ENCODE measurements around the gene PDZD11. TPM values are rescaled to one million over a fixed set of nuclear protein-coding genes. Genes with fewer than 3 reads are reported as not detected.
"Not testable (repeated sequence)": the region's sequence is repeated elsewhere in the genome, so short reads cannot be mapped to it uniquely, and the experiment has no call there.

The PDZD11 gene
- total RNA-seq, 2 experiments from 2014 or later: 23.3 to 27.4 TPM

DNA sequence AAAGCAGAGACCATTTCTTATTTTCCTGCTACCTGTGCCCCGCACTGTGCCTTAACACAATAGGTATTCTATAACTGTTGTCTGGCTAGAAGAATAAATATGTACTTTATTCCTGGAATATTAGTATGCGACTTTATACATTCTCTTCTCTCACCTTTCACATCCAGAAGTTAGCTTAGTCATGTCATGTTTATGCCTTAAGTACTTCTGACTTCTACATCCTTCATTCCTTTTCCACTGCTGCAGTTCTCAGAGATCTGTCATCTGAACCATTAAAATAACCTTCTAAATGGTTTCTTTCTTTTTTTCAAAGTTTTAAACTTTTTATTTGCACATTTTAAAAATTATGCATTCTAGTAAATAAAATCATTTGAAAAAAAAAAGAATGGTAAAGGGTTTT lies 34.6 kb upstream of the PDZD11 start:
- POLR2A ChIA-PET: no interaction called here

DNA sequence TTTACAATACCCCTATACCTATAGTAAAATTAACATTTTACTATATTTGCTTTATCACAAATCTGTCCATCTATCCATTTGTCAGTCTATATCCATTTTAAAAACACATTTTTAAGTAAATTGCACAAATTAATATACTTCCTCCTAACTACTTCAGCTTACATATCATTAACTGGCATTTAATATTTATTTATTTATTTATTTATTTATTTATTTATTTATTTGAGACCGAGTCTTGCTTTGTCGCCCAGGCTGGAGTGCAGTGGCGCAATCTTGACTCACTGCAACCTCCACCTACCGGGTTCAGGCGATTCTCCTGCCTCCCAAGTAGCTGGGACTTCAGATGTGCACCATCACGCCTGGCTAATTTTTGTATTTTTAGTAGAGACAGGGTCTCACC lies 33.9 kb upstream of the PDZD11 start:
- POLR2A ChIA-PET; H3K4me1 ChIP-seq (ENCODE audit: insufficient read depth, low read length, poor library complexity, severe bottlenecking); H2AFZ ChIP-seq (ENCODE audit: low read length); BruUV-seq (replicated peaks); H3K9me2 ChIP-seq (ENCODE audit: insufficient read depth, low read length); H3K27ac ChIP-seq (ENCODE audit: low read depth, low read length, poor library complexity, severe bottlenecking); H3K9me3 ChIP-seq (ENCODE audit: low read length); H4K20me1 ChIP-seq (ENCODE audit: insufficient read depth, low read length); DNase-seq (ENCODE audit: low spot score); CTCF ChIA-PET (ENCODE audit: unreplicated experiment); intact Hi-C loops (cut with micrococcal nuclease; ENCODE audit: unreplicated experiment); H3K4me2 ChIP-seq (ENCODE audit: low read length); H3K79me2 ChIP-seq (ENCODE audit: insufficient read depth, low read depth, low read length); H3K4me3 ChIP-seq (ENCODE audit: low read depth, low read length, poor library complexity, severe bottlenecking): not testable (repeated sequence)
- peaks cover 33% of the 10 kb centered on the region for H3K36me3 ChIP-seq (ENCODE audit: insufficient read depth, low read length)

More for the DNA sequence above, 34.6 kb upstream of the PDZD11 start:
- intact Hi-C loops (cut with micrococcal nuclease; ENCODE audit: unreplicated experiment): no loop called here
- no peaks in the 10 kb centered on the region for H3K9me3 ChIP-seq (ENCODE audit: low read length)
- no peaks in the 10 kb centered on the region for H3K9me2 ChIP-seq (ENCODE audit: insufficient read depth, low read length)
- CTCF ChIA-PET (ENCODE audit: unreplicated experiment): no interaction called here
- H3K36me3 ChIP-seq (ENCODE audit: insufficient read depth, low read length): peaks cover 31% of the 10 kb centered on the region
- H4K20me1 ChIP-seq (ENCODE audit: insufficient read depth, low read length): no peaks in the 10 kb centered on the region
- H3K4me3 ChIP-seq (ENCODE audit: low read depth, low read length, poor library complexity, severe bottlenecking): no peak overlapping the region
- TF ChIP-seq EZH2phosphoT487 (IDR thresholded peaks at IDR 0.05; ENCODE audit: borderline replicate concordance, low read depth, low read length): no peak
- TF ChIP-seq, protein P1, sequence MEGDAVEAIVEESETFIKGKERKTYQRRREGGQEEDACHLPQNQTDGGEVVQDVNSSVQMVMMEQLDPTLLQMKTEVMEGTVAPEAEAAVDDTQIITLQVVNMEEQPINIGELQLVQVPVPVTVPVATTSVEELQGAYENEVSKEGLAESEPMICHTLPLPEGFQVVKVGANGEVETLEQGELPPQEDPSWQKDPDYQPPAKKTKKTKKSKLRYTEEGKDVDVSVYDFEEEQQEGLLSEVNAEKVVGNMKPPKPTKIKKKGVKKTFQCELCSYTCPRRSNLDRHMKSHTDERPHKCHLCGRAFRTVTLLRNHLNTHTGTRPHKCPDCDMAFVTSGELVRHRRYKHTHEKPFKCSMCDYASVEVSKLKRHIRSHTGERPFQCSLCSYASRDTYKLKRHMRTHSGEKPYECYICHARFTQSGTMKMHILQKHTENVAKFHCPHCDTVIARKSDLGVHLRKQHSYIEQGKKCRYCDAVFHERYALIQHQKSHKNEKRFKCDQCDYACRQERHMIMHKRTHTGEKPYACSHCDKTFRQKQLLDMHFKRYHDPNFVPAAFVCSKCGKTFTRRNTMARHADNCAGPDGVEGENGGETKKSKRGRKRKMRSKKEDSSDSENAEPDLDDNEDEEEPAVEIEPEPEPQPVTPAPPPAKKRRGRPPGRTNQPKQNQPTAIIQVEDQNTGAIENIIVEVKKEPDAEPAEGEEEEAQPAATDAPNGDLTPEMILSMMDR (conservative IDR thresholded peaks at IDR 0.05; ENCODE audit: low read length): no peak
- no TSS peak for BruUV-seq (replicated peaks)
- H2AFZ ChIP-seq (ENCODE audit: low read length): no peak overlapping the region
- no peaks in the 10 kb centered on the region for H3K79me2 ChIP-seq (ENCODE audit: insufficient read depth, low read depth, low read length)
- H3K27ac ChIP-seq (ENCODE audit: low read depth, low read length, poor library complexity, severe bottlenecking): no peak overlapping the region
- no peak overlapping the region for H3K4me2 ChIP-seq (ENCODE audit: low read length)
- DNase-seq (ENCODE audit: low spot score): no peak
- no peaks in the 10 kb centered on the region for H3K4me1 ChIP-seq (ENCODE audit: insufficient read depth, low read length, poor library complexity, severe bottlenecking)

DNA sequence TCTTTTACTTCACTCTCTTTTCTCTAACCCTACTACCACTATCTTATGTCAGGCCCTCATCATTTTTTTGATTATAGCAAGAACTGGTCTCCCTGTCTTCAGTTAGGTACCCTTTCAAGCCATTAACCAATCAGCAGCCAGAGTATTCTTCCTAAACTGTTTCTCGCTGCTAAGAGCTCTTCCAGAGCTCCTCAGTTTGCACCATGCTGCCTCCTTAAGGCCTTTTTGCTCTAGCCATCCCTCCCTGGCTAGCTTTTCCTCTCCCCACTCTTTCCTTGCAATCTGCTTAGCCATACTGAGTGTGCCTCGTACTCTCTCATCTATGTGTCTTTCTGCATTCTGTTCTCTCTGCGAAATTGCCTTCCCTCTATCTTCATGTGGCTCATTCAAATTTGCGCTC lies 33.1 kb upstream of the PDZD11 start:
- CTCF ChIA-PET (ENCODE audit: unreplicated experiment): no interaction called here

More for the DNA sequence above, 33.1 kb upstream of the PDZD11 start:
- H3K4me3 ChIP-seq (ENCODE audit: low read depth, low read length, poor library complexity, severe bottlenecking): no peak overlapping the region
- no peak overlapping the region for H3K27ac ChIP-seq (ENCODE audit: low read depth, low read length, poor library complexity, severe bottlenecking)
- DNase-seq (ENCODE audit: low spot score): no peak
- H3K9me3 ChIP-seq (ENCODE audit: low read length): no peaks in the 10 kb centered on the region
- H2AFZ ChIP-seq (ENCODE audit: low read length): no peak overlapping the region
- TF ChIP-seq, protein P1 (conservative IDR thresholded peaks at IDR 0.05; ENCODE audit: low read length): no peak
- TF ChIP-seq EZH2phosphoT487 (IDR thresholded peaks at IDR 0.05; ENCODE audit: borderline replicate concordance, low read depth, low read length): no peak
- POLR2A ChIA-PET: no interaction called here
- H4K20me1 ChIP-seq (ENCODE audit: insufficient read depth, low read length): no peaks in the 10 kb centered on the region
- no TSS peak for BruUV-seq (replicated peaks)
- H3K36me3 ChIP-seq (ENCODE audit: insufficient read depth, low read length): peaks cover 37% of the 10 kb centered on the region
- H3K4me2 ChIP-seq (ENCODE audit: low read length): no peak overlapping the region
- intact Hi-C loops (cut with micrococcal nuclease; ENCODE audit: unreplicated experiment): no loop called here
- H3K79me2 ChIP-seq (ENCODE audit: insufficient read depth, low read depth, low read length): no peaks in the 10 kb centered on the region
- H3K9me2 ChIP-seq (ENCODE audit: insufficient read depth, low read length): no peaks in the 10 kb centered on the region
- no peaks in the 10 kb centered on the region for H3K4me1 ChIP-seq (ENCODE audit: insufficient read depth, low read length, poor library complexity, severe bottlenecking)
